Mesenteric fat pad (tissue), 1 donor: Measurements from ENCODE around the gene SBF2. TPM values are rescaled to one million over a fixed set of nuclear protein-coding genes. Genes with fewer than 3 reads are reported as not detected.
"Not testable (repeated sequence)": the region's sequence is repeated elsewhere in the genome, so short reads cannot be mapped to it uniquely, and the experiment has no call there.

Experiments
- DNase-seq: peaks from one replicate; pipeline ENCODE4 v3.0.0-alpha.2; 2020; ENCODE audit warnings: low spot score
- total RNA-seq: library from RNA; stranded (reverse); fragmentation: NEBNext Ultra II Directional; extraction: Animal tissue kit (Norgen Biotek cat#: 25700); gene quantifications from one replicate; pipeline ENCODE4 v1.2.1, GENCODE V29; 2021
- donor health status: DM: yes; HTN: yes; CAD: no.

Gene SBF2
- total RNA-seq, 1 donor from 2014 or later = 99.7 TPM

GRCh38 chr11:10122326-10123197 is 171.5 kb downstream of the SBF2 start:
- DNase-seq = no peak

- DNase-seq = no peak
These were observed 175.2 kb downstream of the SBF2 start for GRCh38 chr11:10118865-10119264.

- no peak for DNase-seq
These were observed 176.2 kb downstream of the SBF2 start for GRCh38 chr11:10117709-10118351.

- DNase-seq = no peak
These were observed 177.4 kb downstream of the SBF2 start for GRCh38 chr11:10116588-10116987.

GRCh38 chr11:10114593-10115404 is 179.2 kb downstream of the SBF2 start:
- DNase-seq = no peak

- DNase-seq = no peak
These were observed 180.2 kb downstream of the SBF2 start for GRCh38 chr11:10113852-10114251.

- DNase-seq = no peak
These were observed 184.2 kb downstream of the SBF2 start for GRCh38 chr11:10109806-10110205.

- DNase-seq = no peak
These were observed 184.9 kb downstream of the SBF2 start for GRCh38 chr11:10108915-10109680.

GRCh38 chr11:10107497-10107896 is 186.5 kb downstream of the SBF2 start:
- DNase-seq = no peak

GRCh38 chr11:10097615-10098014 is 196.4 kb downstream of the SBF2 start:
- no peak for DNase-seq

- no peak for DNase-seq
These were observed 197.0 kb downstream of the SBF2 start for GRCh38 chr11:10096987-10097386.

GRCh38 chr11:10095412-10096208 is 198.4 kb downstream of the SBF2 start:
- DNase-seq = no peak

- DNase-seq = no peak
These were observed 201.6 kb downstream of the SBF2 start for GRCh38 chr11:10092426-10092825.

- no peak for DNase-seq
These were observed 202.5 kb downstream of the SBF2 start for GRCh38 chr11:10091314-10092045.

- DNase-seq = not testable (repeated sequence)
These were observed 206.1 kb downstream of the SBF2 start for GRCh38 chr11:10087923-10088225.

- DNase-seq = no peak
These were observed 206.7 kb downstream of the SBF2 start for GRCh38 chr11:10087186-10087922.

- no peak for DNase-seq
These were observed 213.9 kb downstream of the SBF2 start for GRCh38 chr11:10080138-10080537.

- no peak for DNase-seq
These were observed 217.4 kb downstream of the SBF2 start for GRCh38 chr11:10076458-10077141.
